RPMI7951 (cell line): Measurements from ENCODE around the gene HUS1B. TPM values are rescaled to one million over a fixed set of nuclear protein-coding genes. Genes with fewer than 3 reads are reported as not detected.
"Not testable (repeated sequence)": the region's sequence is repeated elsewhere in the genome, so short reads cannot be mapped to it uniquely, and the experiment has no call there.

ENCODE experiments used
- DNase-seq: peaks from one replicate; pipeline ENCODE4 v3.0.0-alpha.2; 2012; ENCODE audit warnings: low read depth
- total RNA-seq: library from RNA; depleted of rRNA; stranded (reverse); fragments of >200 nt; shearing (Covaris generic); gene quantifications from 2 replicates; pipeline ENCODE4 v1.2.3, GENCODE V29; 2014

Gene HUS1B
- total RNA-seq, 1 experiment from 2014 or later = 0.36 TPM

DNA sequence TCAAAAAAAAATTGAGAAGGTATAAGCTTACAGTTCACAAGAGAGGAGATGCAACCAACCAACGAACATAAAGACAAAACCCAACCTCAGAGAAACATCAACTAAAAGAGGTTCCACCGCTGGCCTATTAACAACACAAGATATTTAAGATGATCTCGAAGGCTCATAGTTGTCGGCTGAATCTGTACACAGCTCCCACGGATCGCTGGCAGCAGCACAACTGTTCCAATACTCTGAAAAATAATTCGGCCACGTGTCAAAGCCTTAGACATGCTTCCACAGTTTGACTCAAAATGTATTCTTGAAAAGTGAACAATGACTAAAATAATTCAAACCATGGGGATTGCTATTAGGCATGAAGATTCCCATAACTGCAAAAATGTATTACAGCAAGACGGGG, 22.4 kb upstream of the HUS1B start:
- no peak for DNase-seq

DNA sequence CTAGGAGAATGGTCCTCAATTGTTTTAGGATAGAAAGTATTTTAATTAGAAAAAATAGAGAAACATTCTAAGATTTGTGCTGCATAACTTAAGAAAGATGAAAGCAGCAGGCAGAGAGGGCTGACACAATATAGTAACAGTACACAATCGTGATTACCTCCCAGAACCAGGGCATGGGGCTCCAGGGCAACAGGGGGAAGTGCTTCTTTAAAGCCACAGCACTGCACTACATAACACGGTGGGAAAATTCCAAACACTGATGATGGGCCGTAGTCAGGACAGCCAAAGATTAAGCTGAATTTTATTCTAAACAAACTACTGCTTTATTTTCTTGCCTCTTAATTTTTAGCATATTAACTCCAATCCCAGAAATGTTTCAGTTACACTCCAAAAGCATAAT, 21.6 kb upstream of the HUS1B start:
- DNase-seq = no peak

DNA sequence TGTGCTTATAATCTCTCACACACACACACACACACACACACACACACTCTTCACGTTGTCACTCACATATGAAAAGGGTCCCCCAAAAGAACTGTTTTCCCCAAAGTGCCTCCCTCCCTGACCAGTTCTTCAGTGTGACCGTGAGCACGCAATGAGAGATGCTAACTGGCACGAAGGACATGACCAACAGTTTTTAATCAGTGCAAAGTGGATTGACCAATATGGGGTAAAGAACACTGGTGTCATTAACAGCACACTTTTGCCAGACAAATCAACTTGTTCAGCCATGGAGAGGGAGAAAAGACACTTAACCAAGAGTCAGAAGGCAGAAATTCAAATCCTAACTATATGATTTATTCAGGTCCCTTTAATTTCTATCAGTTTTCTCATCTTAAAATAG, 21.0 kb upstream of the HUS1B start:
- no peak for DNase-seq

DNA sequence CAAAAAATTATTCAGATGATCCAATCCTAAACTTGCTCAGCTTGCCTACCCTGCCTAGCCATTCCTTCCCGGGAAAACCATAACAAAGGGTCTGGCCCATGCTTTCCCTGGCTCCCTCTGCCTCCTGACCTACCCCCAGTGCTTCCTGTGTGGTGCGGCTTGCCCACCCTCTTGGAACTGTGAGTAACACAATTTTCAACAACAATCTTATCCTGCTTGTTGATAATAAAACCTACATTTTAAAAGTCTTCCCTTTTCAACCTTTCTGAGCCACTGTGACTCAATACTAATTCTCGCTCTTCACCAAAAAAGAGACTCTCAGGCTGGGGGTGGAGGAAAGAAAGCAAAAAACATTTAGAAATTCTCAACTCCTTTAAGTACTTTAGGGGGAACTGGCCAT, 18.1 kb upstream of the HUS1B start:
- DNase-seq = no peak

DNA sequence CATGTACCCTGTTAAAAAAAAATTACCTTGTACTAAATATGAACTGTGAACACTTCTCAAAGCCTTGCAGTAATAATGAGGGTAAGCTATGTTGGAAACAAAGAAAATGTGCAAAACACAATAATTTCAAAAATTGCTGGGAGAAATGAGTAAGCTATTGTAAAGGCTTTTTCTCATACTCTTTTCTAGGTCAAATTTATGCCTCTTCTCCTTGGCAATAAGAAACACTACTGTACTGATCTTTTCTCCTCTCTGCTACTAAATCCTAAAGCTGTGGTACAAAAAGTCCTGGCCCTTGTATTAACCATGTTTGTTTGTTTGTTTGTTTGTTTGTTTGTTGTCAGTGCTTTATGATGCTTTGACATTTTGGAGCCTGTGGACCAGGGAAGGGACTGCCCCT, 17.5 kb upstream of the HUS1B start:
- no peak for DNase-seq

DNA sequence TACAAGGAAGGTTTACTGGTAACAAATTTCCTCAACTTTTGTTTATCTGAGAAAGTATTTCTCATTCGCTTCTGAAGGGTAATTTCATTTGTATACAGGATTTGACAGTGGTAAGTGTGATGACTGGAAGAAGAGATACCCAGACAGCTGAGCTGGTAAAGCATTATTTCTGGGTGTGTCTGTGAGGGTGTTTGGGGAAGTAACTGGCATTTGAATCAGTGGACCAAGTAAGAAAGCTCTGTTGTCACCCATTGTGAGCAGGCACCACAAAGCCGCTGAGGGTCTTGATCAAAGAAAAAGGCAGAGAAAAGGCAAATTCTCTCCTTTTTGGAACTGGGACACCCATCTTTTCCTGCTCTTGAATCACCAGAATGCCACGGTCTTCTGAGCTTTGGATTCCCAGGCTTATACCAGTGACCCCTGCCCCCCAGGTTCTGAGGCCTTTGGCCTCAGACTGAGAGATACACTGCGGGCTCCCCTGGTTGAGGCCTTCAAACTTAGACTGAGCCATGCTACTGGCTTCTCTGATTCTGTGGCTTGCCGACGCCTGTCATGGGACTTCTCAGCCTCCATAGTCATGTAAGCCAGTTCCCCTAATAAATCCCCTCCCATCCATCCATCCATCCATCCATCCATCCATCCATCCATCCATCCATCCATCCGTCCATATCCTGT, 10.5 kb upstream of the HUS1B start:
- DNase-seq = no peak

DNA sequence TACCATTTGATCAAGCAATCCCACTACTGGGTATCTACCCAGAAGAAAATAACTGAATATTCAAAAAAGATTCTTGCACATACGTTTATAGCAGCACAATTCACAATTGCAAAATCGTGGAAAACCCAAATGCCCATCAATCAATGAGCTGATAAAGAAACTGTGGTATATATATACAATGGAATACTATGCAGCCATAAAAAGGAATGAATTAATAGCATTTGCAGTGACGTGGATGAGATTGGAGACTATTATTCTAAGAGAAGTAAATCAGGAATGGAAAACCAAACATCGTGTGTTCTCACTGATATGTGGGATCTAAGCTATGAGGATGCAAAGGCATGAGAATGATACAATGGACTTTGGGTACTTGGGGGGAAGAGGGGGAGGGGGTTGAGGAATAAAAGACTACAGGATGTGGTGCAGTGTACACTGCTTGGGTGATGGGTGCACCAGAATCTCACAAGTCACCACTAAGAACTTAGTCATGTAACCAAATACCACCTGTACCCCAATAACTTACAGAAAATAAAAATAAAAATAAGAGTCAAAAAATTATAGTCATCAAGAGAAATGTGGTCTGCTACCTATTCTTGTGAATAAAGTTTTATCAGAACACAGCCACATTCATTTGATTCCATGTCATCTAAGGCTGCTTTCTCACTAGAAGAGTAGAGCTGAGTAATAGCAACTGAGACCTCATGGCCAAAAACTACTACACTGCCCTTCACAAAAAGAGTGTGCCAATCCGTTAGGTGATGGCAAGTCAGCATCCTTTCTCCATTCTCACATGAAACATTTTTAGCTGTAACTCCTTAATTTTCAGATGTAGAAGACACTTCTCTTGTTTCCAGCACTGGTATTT, 8.7 kb upstream of the HUS1B start:
- DNase-seq = no peak

DNA sequence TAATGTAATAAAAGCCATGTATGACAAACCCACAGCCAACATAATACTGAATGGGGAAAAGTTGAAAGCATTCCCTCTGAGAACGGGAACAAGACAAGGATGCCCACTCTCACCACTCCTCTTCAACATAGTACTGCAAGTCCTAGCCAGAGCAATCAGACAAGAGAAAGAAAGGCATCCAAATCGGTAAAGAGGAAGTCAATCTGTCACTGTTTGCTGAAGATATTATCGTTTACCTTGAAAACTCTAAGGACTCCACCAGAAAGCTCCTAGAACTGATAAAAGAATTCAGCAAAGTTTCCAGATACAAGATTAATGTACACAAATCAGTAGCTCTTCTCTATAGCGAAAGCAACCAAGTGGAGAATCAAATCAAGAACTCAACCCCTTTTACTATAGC, 6.9 kb upstream of the HUS1B start:
- not testable (repeated sequence) for DNase-seq

DNA sequence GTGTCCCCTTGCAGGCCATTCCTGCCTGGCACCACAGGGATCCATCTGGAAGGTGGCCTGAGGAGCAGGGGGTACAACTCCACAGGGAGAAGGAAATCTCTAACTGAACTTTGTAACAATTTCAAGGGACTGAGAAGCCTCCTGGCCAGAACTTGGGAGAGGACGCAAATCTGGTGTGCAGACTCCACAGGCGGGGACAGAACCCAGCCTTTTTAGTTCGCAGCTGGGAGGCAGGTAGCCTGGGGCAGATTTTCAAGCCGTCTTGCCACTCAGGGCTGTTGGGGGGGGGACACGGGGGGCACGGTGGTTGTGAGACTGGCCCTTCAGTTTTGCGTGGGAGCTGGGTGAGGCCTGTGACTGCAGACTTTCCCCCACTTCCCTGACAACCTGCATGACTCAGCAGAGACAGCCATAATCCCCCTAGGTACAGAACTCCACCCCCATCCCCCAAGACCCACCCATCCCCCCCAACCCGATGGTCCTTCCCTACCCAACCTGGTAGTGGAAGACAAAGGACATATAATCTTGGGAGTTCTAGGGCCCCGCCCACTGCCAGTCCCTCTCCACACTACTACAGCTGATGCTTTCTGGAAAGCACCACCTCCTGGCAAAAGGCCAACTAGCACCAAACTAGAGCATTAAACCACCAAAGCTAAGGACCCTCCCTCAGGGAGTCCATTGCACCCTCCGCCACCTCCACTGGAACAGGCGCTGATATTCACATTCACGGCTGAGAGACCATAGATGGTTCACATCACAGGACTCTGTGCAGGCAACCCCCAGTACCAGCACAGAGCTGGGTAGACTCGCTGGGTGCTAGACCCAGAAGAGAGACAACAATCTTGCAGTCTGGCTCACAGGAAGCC, 3.0 kb upstream of the HUS1B start:
- no peak for DNase-seq

DNA sequence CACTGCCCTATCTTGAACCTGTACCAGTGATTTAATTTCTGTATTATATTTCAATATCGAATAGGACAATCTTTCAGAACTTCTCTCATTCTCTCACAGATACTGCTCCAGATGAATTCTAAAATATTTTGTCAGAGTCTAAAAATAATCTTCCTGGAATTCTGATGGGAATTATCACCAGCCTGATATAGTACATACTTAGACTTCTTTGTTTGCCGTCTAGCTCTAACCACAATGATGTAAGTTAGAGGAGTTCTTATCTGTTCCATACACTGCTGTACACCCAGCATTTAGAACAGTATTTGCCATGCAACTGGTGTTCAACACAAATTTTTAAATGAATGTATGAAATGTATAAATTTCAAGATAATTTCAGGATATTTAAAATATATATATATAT, 1.3 kb upstream of the HUS1B start:
- DNase-seq = peak; percentile 27

DNA sequence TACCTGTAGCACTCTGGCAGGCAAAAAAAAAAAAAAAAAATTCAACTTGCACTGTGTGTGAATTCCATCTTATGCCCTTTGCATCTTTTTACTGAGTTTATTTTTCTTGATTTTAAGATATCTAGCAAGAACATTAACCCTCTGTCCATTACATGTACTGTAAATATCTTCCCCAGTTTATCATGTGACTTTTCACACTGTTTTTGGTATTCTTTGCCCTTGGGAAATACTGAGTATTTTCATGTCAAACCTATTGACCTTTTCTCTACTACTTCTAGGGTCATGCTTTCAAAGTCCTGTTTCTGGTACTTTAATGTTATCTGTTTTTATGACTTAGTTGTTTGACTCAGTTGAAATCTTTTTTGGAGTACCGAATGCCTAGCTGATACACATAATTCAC, 843 bp upstream of the HUS1B start:
- DNase-seq = no peak

DNA sequence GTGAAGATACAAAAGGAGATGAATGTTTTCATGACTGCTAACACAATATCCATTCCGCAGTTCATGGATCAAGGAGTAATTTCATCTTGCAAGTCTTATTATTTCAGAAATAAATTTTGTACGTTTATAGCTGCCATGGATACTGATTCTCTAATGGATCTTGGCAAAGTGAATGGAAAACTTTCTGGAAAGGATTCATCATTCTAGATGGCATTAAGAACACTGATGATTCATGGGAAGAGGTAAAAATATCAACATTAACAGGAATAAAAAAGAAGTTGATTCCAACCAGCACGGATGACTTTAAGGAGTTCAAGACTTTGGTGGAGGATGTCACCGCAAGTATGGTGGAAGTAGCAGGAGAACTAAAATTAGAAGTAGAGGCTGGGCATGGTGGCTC, 2.8 kb downstream of the HUS1B start:
- DNase-seq = no peak

DNA sequence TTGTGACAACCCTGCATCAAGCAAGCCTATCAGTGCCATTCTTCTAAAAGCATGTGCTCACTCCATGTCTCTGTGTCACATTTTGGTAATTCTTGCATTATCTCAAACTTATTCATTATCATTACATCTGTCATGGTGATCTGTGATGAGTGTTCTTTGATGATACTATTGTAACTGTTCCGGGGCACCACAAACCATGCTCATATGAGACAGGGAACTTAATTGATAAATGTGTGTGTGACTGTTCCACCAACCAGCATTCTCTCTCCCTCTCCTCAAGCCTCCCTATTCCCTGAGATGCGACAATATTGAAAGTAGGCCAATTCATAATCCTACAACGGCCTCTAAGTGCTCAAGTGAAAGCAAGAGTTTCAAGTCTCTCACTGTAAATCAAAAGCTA, 4.0 kb downstream of the HUS1B start:
- no peak for DNase-seq

DNA sequence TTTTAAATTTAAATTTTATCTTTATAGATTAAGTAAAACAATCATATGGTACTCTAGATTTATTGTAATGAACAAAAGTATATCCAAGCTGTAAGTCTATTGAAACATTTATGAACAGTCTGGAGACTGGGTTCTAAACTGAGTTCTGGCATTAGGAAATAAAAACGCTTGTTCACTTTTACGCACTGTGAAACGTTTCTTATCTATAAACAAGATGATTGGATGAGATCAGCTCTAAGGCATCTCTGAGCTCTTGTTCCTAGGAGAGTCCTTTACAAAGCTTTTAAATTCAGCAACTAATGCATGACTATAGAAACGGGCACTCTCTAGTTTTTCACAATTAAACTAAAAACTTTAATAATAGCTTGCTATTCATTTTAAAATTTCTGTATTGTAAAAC, 6.8 kb downstream of the HUS1B start:
- DNase-seq = no peak

DNA sequence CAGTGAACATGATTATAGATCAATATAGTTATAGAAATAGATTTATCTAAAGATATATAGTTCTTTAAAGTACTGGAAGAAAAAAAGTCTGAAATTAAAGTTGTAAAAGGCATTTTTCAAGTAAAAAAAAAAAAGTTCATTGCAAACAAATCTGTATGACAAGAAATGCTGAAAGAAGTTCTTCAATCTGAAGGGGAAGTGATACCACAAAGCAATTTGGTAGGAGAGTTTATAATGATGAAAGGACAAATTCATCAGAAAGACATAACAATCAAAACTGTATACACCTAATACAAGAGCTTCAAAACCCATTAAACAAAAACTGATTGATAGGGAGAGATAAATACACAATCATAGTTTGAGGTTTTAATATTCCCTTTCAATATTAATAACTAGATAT, 14.1 kb downstream of the HUS1B start:
- no peak for DNase-seq

DNA sequence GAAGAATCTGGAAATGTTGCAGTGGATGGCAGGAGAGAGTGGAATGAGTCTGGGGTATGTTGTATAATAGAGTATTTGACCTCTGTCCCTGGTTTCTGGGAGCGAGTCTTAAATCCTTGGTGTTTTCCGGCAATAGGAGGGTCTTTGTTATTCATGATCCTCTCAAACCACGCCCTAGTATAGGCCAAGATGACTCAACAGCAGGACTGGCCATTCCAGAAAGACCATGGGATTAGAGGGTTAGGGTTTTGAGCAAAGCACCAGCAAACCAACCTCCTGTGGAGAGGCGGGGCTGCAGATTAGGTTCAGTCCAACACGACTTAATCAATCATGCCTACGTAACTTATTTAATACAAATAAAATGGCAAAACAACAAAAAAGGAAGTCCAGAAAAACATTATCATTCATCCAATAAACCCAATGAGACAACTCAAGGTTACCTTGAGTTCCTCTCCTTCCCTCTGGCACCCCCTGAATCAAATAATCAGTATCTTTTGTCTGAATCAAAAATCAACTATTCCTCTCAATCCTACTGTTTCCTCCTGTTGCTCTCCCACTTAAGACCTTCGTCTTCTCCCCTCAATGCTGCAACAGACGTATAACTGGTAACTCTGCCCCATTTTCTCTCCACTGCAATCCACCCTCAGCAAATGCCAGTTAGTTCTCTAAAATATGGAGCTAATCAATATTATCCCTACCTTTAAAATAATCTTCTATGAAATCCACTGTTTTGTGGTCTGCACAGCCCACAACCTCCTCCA, 15.5 kb downstream of the HUS1B start:
- no peak for DNase-seq

DNA sequence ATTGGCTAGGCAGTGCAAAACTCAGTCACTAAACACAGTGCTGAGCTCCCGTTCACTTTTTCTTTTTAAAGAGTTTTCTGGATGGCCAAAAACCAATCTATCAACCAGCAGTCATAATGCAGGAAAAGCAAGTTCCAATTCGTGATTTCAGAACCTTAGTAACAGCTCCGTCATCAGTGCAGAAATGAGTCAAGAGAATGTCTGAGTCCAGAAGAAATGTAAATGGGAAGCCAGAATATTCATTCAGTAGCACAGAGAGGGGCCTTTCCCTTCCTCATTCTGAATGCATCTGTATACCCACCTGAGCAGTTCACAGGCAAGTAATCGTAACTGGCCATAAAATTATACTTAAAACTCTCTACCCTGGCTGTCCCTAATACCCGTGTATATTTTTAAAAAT, 20.4 kb downstream of the HUS1B start:
- DNase-seq = no peak

DNA sequence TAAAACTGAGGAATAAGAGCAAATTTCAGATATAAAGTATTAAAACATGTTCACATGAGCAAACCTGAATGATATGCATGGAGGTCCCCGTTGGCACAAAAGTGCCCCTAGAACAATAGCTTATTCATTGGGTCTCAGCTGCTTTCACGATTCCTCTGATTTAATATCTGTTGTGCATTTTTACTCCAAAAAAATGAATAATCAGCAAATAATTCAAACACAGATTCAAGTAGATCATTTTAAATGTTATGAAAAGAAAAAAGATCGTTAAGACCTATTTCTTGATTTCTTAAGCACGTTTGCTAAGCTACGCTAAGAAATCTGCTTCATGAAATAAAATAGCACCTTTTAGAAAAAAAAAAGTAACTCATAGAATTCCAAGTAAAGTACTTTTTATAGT, 21.7 kb downstream of the HUS1B start:
- no peak for DNase-seq

DNA sequence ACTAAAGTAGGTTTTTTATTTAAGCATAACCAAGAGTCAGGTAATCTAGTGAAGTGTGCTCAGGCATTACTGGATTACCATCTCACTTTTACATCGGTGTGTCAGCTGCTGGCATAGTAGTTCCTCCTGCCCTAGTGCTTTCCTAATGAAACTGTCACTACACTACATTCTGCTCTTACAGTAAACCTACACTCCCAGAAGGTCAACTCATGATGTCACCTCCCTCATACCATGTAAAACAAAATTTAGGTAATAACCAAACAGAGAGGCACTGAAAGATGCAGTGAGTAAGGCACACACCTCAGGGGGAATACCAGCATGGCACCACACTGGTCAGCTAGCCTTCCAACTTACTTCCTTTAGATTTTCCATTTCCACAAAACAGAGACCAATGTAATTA, 23.3 kb downstream of the HUS1B start:
- DNase-seq = no peak

DNA sequence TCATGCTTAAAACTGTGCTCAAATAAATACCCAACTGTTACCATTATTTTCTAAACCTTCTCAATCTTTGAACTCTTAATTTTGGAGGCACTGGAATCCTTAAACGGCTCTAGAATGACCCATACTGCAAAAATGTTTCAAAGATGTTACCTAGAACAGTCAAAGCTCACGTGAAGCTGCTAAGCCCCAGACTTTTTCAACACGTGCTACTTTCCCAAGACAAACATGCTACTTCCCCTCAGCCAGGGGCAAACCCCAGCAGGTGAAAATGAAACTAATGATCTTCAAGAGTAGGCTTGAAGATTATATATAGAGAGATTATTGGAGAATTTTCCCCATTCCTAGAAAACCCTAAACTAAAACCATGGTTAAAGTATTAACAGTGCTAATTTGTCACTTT, 28.1 kb downstream of the HUS1B start:
- no peak for DNase-seq

DNA sequence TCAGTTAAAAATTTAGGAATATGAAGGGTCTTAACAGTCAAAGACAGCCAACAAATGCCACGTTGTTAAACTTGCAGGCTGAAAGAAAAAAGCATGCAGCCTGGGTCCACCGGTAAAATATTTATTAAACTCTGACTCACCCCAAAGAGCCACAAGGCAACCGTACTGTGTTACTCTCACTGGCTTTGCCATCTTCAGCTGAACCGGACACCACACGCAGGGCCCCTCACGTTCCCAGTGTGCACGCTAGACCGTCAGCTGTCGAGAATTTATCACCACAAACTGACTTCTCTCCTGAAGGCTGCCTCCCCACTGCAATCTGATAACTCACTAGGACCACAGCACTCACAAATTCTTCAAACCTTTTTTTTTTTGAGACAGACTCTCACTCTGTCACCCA, 30.7 kb downstream of the HUS1B start:
- peak; percentile 31 for DNase-seq

DNA sequence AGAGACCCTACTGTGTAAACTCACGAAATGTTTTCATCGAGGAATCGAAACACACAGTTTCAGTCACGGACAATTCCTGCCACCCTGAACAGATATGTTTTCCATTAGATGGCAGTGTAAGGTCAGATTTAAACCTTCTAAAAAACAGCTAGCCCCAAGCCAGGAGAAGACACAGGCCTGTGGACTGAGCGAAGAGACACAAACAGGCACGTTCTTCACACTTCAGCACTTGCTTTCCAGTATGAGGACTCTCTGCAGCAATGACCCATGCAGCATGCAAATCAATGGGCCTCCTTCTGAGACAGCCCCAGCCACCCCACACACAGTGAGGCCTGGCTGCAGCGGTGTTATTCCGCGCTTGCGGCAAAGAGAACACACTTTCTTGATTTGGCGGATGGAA, 31.9 kb downstream of the HUS1B start:
- DNase-seq = peak; percentile 47
